GM21423 (cell line): ENCODE results near the gene AQP12A.
"Not testable (repeated sequence)": the region's sequence is repeated elsewhere in the genome, so short reads cannot be mapped to it uniquely, and the experiment has no call there.

Source experiments
- ATAC-seq: cut with Tn5 transposase; IDR thresholded peaks from one replicate; pipeline ENCODE4 v1.9.1; 2021; ENCODE audit warnings: mild to moderate bottlenecking, moderate library complexity; ENCODE audit not compliant: unreplicated experiment

Gene AQP12A

GRCh38 chr2:240659883-240660282 lies 31.8 kb upstream of the AQP12A start:
- ATAC-seq, result not testable (repeated sequence)

- ATAC-seq, result no peak
These were observed 29.0 kb upstream of the AQP12A start for GRCh38 chr2:240662681-240663080.

- ATAC-seq, result no peak
These were observed 28.0 kb upstream of the AQP12A start for GRCh38 chr2:240663546-240664190.

GRCh38 chr2:240664622-240665021 lies 27.0 kb upstream of the AQP12A start:
- no peak for ATAC-seq

GRCh38 chr2:240670402-240670801 lies 21.3 kb upstream of the AQP12A start:
- no peak for ATAC-seq

- ATAC-seq, result no peak
These were observed 20.7 kb upstream of the AQP12A start for GRCh38 chr2:240670950-240671349.

- no peak for ATAC-seq
These were observed 19.5 kb upstream of the AQP12A start for GRCh38 chr2:240672076-240672700.

GRCh38 chr2:240672701-240673190 lies 18.9 kb upstream of the AQP12A start:
- no peak for ATAC-seq

- not testable (repeated sequence) for ATAC-seq
These were observed 17.0 kb upstream of the AQP12A start for GRCh38 chr2:240674461-240675184.

- ATAC-seq, result not testable (repeated sequence)
These were observed 16.3 kb upstream of the AQP12A start for GRCh38 chr2:240675345-240675744.

- ATAC-seq, result not testable (repeated sequence)
These were observed 13.6 kb upstream of the AQP12A start for GRCh38 chr2:240678043-240678442.

- ATAC-seq, result not testable (repeated sequence)
These were observed 12.8 kb upstream of the AQP12A start for GRCh38 chr2:240678909-240679308.

GRCh38 chr2:240680185-240680584 lies 11.5 kb upstream of the AQP12A start:
- ATAC-seq, result not testable (repeated sequence)

- not testable (repeated sequence) for ATAC-seq
These were observed 9.0 kb upstream of the AQP12A start, which contains the start of gene AQP12B for GRCh38 chr2:240682431-240683224. AQP12B (minus strand) TSS chr2:240682885; CDS start chr2:240682837, 48 bp downstream.

- ATAC-seq, result not testable (repeated sequence)
These were observed 8.2 kb upstream of the AQP12A start for GRCh38 chr2:240683329-240683979.

GRCh38 chr2:240683980-240684728 lies 7.5 kb upstream of the AQP12A start:
- not testable (repeated sequence) for ATAC-seq

GRCh38 chr2:240685771-240686371 lies 5.8 kb upstream of the AQP12A start:
- ATAC-seq, result no peak

GRCh38 chr2:240686460-240686859 lies 5.2 kb upstream of the AQP12A start:
- no peak for ATAC-seq

GRCh38 chr2:240687045-240687740 lies 4.5 kb upstream of the AQP12A start:
- ATAC-seq, result no peak
